Activated CD8-positive, alpha-beta T cell treated with anti-CD3 and anti-CD28 coated beads for 36 hours (primary cell): ENCODE results near the gene RBFOX1. TPM values are rescaled to one million over a fixed set of nuclear protein-coding genes. Genes with fewer than 3 reads are reported as not detected.

Experiments used
- ATAC-seq: fragments of 200-7000 bp; cut with Tn5 transposase; one replicate; pipeline ENCODE4 v1.10.0; 2021; ENCODE audit warnings: mild to moderate bottlenecking, moderate library complexity
- CTCF ChIA-PET: fragments of 350-600 bp; sonication (Branson Sonifier 250); formaldehyde crosslinking; loops from one replicate; lab custom pipeline; 2021; ENCODE audit warnings: antibody characterized with exemption; lab: Charles Lee
- POLR2A ChIA-PET: fragments of 350-600 bp; sonication (Branson Sonifier 250); formaldehyde crosslinking; loops from one replicate; lab custom pipeline; 2021; ENCODE audit warnings: antibody characterized with exemption; lab: Charles Lee
- DNase-seq: peaks from one replicate; pipeline ENCODE4 v3.0.0-alpha.2; 2020
- H3K27ac Mint-ChIP-seq: one replicate; pipeline ENCODE4 v1.8.0; 2021; ENCODE audit warnings: mild to moderate bottlenecking, mixed read lengths
- H3K27me3 Mint-ChIP-seq: one replicate; pipeline ENCODE4 v1.8.0; 2021; ENCODE audit warnings: mixed read lengths
- H3K36me3 Mint-ChIP-seq: one replicate; pipeline ENCODE4 v1.8.0; 2021; ENCODE audit warnings: low read depth, mixed read lengths
- H3K4me1 Mint-ChIP-seq: one replicate; pipeline ENCODE4 v1.8.0; 2021; ENCODE audit warnings: low read depth, mixed read lengths
- H3K4me3 Mint-ChIP-seq: one replicate; pipeline ENCODE4 v1.8.0; 2021; ENCODE audit warnings: mild to moderate bottlenecking, moderate library complexity, mixed read lengths
- H3K9me3 Mint-ChIP-seq: one replicate; pipeline ENCODE4 v1.8.0; 2021; ENCODE audit warnings: mixed read lengths
- CTCF ChIP-seq: fragments of 200-600 bp; IDR thresholded peaks from one replicate; pipeline ENCODE4 v1.8.0; 2022; ENCODE audit warnings: antibody characterized with exemption, mild to moderate bottlenecking
- intact Hi-C: fragments of 100-400 bp; cut with micrococcal nuclease; formaldehyde crosslinking; loops from one replicate; pipeline ENCODE4 v1.10.0; 2022
- total RNA-seq, 2 experiments: library from RNA; stranded (reverse); gene quantifications; one replicate each; pipeline ENCODE4 v1.2.3, GENCODE V29; 2021

The RBFOX1 gene
- total RNA-seq, 2 experiments from 2014 or later = not detected

GRCh38 chr16:7355758-7356157 lies 23.1 kb downstream of the RBFOX1 start:
- peaks cover 7% of the 10 kb centered on the region for H3K9me3 Mint-ChIP-seq

GRCh38 chr16:7361416-7362129 lies 28.9 kb downstream of the RBFOX1 start:
- no peak for TF ChIP-seq CTCF
- H3K9me3 Mint-ChIP-seq = peaks cover 9% of the 10 kb centered on the region

More at GRCh38 chr16:7355758-7356157, 23.1 kb downstream of the RBFOX1 start:
- POLR2A ChIA-PET = no interaction called here
- H3K36me3 Mint-ChIP-seq = no peaks in the 10 kb centered on the region
- CTCF ChIA-PET = no interaction called here
- DNase-seq = no peak
- intact Hi-C loops = no loop called here
- no peaks in the 10 kb centered on the region for H3K27me3 Mint-ChIP-seq
- no peaks in the 10 kb centered on the region for H3K4me1 Mint-ChIP-seq
- H3K27ac Mint-ChIP-seq = no peak overlapping the region
- H3K4me3 Mint-ChIP-seq = no peak overlapping the region
- ATAC-seq = no peak
- TF ChIP-seq CTCF = no peak

DNA sequence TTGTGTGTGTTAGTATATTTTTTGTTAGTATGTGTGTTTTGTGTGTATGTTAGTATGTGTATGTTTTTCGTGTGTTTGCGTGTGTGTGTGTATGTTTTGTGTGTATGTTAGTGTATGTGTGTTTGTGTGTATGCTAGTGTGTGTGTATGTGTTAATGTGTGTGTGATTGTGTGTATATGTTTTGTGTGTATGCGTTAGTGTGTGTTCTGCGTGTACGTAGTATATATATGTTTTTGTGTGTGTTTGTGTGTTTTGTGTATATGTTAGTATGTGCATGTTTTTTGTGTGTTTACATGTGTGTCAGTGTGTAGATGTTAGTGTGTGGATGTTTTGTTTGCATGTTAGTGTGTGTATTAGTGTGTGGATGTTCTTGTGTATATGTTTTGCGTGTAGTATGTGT lies 29.6 kb downstream of the RBFOX1 start:
- Mint-ChIP-seq H3K9me3 (peaks cover 7% of the 10 kb centered on the region), H3K4me1 (no peaks in the 10 kb centered on the region), H3K4me3 (no peak overlapping the region), H3K27me3 (peaks cover 2% of the 10 kb centered on the region), H3K27ac (no peak overlapping the region), H3K36me3 (no peaks in the 10 kb centered on the region)
- no peak for DNase-seq
- TF ChIP-seq CTCF = no peak
- POLR2A ChIA-PET = no interaction called here
- intact Hi-C loops = no loop called here
- ATAC-seq = no peak
- CTCF ChIA-PET = interaction anchor here (0.6 kb wide), 1 partner anchor 110 kb away, joined by 3 read pairs; no protein-coding TSS in a partner anchor

More at GRCh38 chr16:7361416-7362129, 28.9 kb downstream of the RBFOX1 start:
- DNase-seq (no peak), ATAC-seq (no peak)
- Mint-ChIP-seq H3K4me3 (no peak overlapping the region), H3K27ac (no peak overlapping the region), H3K36me3 (no peaks in the 10 kb centered on the region), H3K27me3 (peaks cover 2% of the 10 kb centered on the region), H3K4me1 (no peaks in the 10 kb centered on the region)
- ChIA-PET POLR2A (no interaction called here), CTCF (no interaction called here)
- intact Hi-C loops = no loop called here

GRCh38 chr16:7363422-7364417 lies 31.1 kb downstream of the RBFOX1 start:
- no peak for TF ChIP-seq CTCF
- ChIA-PET CTCF (no interaction called here), POLR2A (no interaction called here)
- Mint-ChIP-seq H3K9me3 (peaks cover 8% of the 10 kb centered on the region), H3K4me3 (no peak overlapping the region), H3K36me3 (no peaks in the 10 kb centered on the region), H3K27ac (no peak overlapping the region), H3K4me1 (no peaks in the 10 kb centered on the region), H3K27me3 (peaks cover 2% of the 10 kb centered on the region)
- intact Hi-C loops = no loop called here
- DNase-seq (no peak), ATAC-seq (no peak)

DNA sequence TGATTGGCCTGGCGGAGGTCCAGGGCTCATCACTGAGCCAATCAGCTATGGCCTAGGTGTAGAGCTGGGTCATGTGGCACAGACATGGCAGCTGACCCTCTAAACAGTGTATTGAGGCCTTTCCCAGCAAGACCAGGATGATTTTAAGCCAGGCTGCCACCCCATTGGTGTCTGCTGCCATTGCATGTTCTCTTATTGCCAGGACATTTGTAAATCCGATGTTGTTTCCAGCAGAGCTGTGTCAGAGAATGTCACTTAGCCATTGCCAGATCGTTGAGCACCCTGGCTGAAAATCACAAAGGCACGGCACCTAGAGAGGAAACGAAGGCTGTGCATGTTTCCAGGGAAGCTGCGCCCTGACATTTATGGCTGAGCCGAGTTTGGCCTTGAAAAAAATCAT lies 33.4 kb downstream of the RBFOX1 start:
- CTCF ChIA-PET = no interaction called here
- H3K36me3 Mint-ChIP-seq = no peaks in the 10 kb centered on the region
- TF ChIP-seq CTCF = no peak
- intact Hi-C loops = no loop called here
- DNase-seq = no peak
- H3K27ac Mint-ChIP-seq = no peak overlapping the region
- H3K4me3 Mint-ChIP-seq = no peak overlapping the region
- no peak for ATAC-seq
- peaks cover 10% of the 10 kb centered on the region for H3K9me3 Mint-ChIP-seq
- no peaks in the 10 kb centered on the region for H3K4me1 Mint-ChIP-seq
- H3K27me3 Mint-ChIP-seq = peaks cover 2% of the 10 kb centered on the region
- POLR2A ChIA-PET = no interaction called here
